ENCODE data around the gene SOX18.

SOX18 gene

DNA sequence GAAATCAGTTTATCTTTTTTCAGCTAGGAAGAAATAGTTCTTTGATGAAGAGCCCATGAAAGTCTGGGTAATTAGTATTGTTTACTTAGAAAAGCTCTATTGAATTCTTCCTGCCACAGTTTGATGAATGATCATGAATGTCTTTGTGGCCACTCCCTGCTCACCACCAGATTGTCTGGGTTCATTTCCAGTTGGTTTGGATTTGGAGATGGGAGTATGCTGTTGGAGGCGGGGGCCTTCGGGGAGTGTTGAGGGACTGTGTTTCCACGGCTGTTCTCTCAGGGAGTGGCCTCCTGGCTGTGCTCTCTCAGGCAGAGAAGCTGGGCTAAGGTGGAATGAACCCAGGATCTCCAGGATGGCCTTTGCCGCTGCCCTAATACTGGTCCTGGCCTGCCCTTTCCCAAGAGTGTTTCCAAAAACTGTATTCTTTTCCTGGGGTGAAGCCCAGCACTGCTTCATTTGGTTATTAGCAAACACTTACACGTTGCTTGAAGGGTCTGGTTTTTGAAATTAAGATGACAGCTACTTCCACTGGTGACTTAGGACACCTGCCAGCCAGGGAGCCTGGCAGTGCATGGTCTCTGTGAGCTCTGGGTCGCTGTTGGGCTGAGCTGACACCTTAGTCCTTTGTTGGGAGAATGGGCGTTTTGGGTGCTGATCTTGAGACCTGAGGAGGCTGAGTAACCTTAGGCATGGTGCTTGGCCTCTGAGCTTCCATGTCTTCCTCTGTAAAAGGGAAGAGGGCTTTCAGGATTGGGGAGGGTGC lies 45.3 kb downstream of the SOX18 start:
- TF ChIP-seq, protein P1, sequence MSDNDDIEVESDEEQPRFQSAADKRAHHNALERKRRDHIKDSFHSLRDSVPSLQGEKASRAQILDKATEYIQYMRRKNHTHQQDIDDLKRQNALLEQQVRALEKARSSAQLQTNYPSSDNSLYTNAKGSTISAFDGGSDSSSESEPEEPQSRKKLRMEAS (IDR thresholded peaks at IDR 0.05; ENCODE audit: low read depth, low read length), result no peak
- TF ChIP-seq POLR2A (IDR thresholded peaks at IDR 0.05; ENCODE audit: extremely low read depth, insufficient read length) (no peak), MYC (IDR thresholded peaks at IDR 0.05; ENCODE audit: low read depth, low read length) (no peak)
- TF ChIP-seq, protein P2, sequence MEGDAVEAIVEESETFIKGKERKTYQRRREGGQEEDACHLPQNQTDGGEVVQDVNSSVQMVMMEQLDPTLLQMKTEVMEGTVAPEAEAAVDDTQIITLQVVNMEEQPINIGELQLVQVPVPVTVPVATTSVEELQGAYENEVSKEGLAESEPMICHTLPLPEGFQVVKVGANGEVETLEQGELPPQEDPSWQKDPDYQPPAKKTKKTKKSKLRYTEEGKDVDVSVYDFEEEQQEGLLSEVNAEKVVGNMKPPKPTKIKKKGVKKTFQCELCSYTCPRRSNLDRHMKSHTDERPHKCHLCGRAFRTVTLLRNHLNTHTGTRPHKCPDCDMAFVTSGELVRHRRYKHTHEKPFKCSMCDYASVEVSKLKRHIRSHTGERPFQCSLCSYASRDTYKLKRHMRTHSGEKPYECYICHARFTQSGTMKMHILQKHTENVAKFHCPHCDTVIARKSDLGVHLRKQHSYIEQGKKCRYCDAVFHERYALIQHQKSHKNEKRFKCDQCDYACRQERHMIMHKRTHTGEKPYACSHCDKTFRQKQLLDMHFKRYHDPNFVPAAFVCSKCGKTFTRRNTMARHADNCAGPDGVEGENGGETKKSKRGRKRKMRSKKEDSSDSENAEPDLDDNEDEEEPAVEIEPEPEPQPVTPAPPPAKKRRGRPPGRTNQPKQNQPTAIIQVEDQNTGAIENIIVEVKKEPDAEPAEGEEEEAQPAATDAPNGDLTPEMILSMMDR (IDR thresholded peaks at IDR 0.05; ENCODE audit: low read depth, low read length), result no peak
- no peak for DNase-seq (ENCODE audit: low read depth)
- H3K4me3 ChIP-seq (ENCODE audit: low read depth, low read length), result no peak overlapping the region

DNA sequence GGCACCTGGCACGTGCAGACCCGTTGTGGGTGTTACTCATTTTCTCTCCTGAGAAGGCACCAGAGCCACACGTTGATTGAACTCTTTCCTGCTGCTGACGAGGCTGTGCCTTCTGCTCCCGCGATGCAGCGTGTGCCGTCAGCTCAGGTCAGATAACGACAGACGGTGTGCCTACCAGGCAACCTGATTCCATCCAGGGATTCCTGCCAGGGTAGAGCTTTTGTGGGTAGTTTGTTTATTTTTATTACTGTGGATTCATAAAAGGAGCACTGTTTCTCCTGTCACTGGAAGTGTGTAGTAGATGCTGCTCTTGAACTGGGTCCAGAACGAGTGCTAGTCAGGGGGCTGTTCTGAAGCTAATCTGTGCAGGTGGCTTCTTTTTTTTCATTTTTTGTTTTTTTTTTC lies 47.8 kb downstream of the SOX18 start:
- H3K4me3 ChIP-seq (ENCODE audit: low read depth, low read length), result no peak overlapping the region
- TF ChIP-seq, protein P2 (IDR thresholded peaks at IDR 0.05; ENCODE audit: low read depth, low read length), result no peak
- TF ChIP-seq MYC (IDR thresholded peaks at IDR 0.05; ENCODE audit: low read depth, low read length) (no peak), POLR2A (IDR thresholded peaks at IDR 0.05; ENCODE audit: extremely low read depth, insufficient read length) (no peak)
- TF ChIP-seq, protein P1 (IDR thresholded peaks at IDR 0.05; ENCODE audit: low read depth, low read length), result no peak
- DNase-seq (ENCODE audit: low read depth), result no peak

DNA sequence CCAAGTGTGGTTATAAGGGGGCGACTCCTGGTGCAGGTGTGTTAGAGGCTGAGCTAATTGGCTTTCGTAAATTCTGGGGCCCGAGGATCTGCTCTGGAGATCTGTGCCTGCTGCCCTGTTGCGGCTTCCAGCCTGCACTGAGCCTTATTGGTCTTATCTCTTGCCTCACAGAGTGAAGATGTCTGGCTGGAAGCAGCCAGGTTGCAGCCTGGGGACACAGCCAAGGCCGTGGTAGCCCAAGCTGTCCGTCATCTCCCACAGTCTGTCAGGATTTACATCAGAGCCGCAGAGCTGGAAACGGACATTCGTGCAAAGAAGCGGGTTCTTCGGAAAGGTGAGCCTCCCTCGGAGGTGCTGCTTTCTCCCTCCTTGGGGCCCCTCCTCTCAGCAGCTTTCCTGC lies 48.5 kb downstream of the SOX18 start:
- TF ChIP-seq POLR2A (IDR thresholded peaks at IDR 0.05; ENCODE audit: extremely low read depth, insufficient read length) (no peak), MYC (IDR thresholded peaks at IDR 0.05; ENCODE audit: low read depth, low read length) (no peak)
- TF ChIP-seq, protein P2 (IDR thresholded peaks at IDR 0.05; ENCODE audit: low read depth, low read length), result no peak
- TF ChIP-seq, protein P1 (IDR thresholded peaks at IDR 0.05; ENCODE audit: low read depth, low read length), result no peak
- no peak for DNase-seq (ENCODE audit: low read depth)
- no peak overlapping the region for H3K4me3 ChIP-seq (ENCODE audit: low read depth, low read length)
